Ectodermal cell (in vitro differentiated cells): ENCODE results near the gene FXN.

Experiments used
- H3K27ac ChIP-seq: 2 replicates; pipeline ENCODE4 v1.7.0; 2013; ENCODE audit warnings: mild to moderate bottlenecking, low read depth, low read length; ENCODE audit not compliant: insufficient read depth, poor library complexity, severe bottlenecking
- H3K27me3 ChIP-seq: 2 replicates; pipeline ENCODE4 v1.7.0; 2013; ENCODE audit warnings: mild to moderate bottlenecking, low read length; ENCODE audit not compliant: insufficient read depth, control insufficient read depth, poor library complexity, severe bottlenecking
- H3K36me3 ChIP-seq: one replicate; pipeline ENCODE4 v1.7.0; 2013; ENCODE audit warnings: low read length; ENCODE audit not compliant: control insufficient read depth, insufficient read depth
- H3K4me1 ChIP-seq: one replicate; pipeline ENCODE4 v1.7.0; 2013; ENCODE audit warnings: low read length; ENCODE audit not compliant: control insufficient read depth, insufficient read depth
- H3K4me3 ChIP-seq: 2 replicates; pipeline ENCODE4 v1.7.0; 2013; ENCODE audit warnings: low read depth, low read length, control low read depth; ENCODE audit not compliant: insufficient read depth
- H3K9me3 ChIP-seq: 2 replicates; pipeline ENCODE4 v1.7.0; 2013; ENCODE audit warnings: mild to moderate bottlenecking, low read length, moderate library complexity; ENCODE audit not compliant: control insufficient read depth
- WGBS, 2 experiments: methylation state at CpG; one replicate each; pipeline ENCODE4 v1.1.7; 2013; ENCODE audit warnings: missing lambda C conversion rate in 2 of 2; 5-methylcytosine and 5-hydroxymethylcytosine counted together

The FXN gene

DNA sequence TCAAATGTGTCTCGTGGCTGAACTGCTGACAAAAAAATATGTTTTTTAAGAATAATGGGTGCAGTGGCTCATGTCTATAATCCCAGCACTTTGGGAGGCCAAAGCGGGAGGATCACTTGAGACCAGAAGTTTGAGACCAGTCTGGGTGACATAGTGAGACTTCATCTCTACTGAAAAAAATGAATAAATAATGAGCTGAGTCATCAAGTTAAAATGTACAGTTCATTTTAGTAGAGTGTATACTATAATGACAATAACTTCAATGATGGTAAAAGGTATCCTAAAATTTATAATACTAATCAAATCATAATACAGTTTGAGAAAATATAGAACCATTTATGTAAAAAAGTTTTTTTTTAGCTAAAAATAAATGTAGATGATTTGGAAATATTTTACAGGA is 100.6 kb downstream of the FXN start:
- Histone ChIP-seq H3K9me3 (no peaks in the 10 kb centered on the region), H3K4me1 (no peaks in the 10 kb centered on the region), H3K27ac (no peak overlapping the region), H3K4me3 (no peak overlapping the region), H3K36me3 (no peaks in the 10 kb centered on the region), H3K27me3 (no peaks in the 10 kb centered on the region)
- 93 to 97% methylated on average over 2 of the region's 2 CpGs for WGBS, 2 experiments

DNA sequence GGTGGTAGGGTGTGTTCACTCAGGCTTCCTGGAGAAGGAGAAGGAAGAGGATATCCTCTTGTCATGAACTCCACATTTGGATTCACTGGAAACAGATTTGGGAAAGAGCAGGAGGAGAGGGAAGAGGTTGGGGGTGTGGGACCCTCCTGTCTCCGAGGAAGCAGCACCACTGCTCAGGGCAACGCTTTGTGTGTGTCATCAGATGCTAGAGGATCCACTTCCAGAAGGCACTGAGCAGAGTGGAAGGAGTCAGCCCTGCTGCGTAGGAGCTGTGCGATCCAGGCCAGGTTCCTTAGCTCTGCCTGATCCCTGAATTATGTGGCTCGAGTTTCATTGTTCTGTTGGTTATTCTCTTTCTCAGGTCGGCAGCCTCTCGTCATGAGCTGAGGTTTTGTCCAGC is 101.2 kb downstream of the FXN start:
- 81 to 85% methylated on average over 7 of the region's 7 CpGs for WGBS, 2 experiments
- Histone ChIP-seq H3K9me3 (no peaks in the 10 kb centered on the region), H3K4me1 (no peaks in the 10 kb centered on the region)

DNA sequence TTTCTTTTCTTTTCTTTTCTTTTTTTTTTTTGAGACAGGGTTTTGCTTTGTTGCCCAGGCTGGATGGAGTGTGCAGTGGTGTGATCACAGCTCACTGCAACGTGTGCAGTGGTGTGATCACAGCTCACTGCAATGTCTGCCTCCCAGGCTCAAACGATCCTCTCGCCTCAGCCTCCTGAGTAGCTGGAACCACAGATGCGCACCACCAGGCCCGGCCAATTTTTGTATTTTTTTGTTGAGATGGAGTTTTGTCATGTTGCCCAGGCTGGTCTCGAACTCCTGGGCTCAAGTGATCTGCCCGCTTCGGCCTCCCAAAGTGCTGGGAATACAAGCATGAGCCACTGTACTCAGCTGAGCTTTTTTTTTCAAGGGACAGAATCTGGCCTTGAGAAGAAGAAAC is 101.8 kb downstream of the FXN start:
- H3K4me3 ChIP-seq, result no peak overlapping the region
- no peaks in the 10 kb centered on the region for H3K9me3 ChIP-seq
- no peaks in the 10 kb centered on the region for H3K36me3 ChIP-seq
- 95% methylated on average over 8 of the region's 8 CpGs for WGBS, 2 experiments
- no peaks in the 10 kb centered on the region for H3K27me3 ChIP-seq
- no peaks in the 10 kb centered on the region for H3K4me1 ChIP-seq
- no peak overlapping the region for H3K27ac ChIP-seq

More for the DNA sequence above, 101.2 kb downstream of the FXN start:
- Histone ChIP-seq H3K27me3 (no peaks in the 10 kb centered on the region), H3K27ac (no peak overlapping the region), H3K36me3 (no peaks in the 10 kb centered on the region), H3K4me3 (no peak overlapping the region)

DNA sequence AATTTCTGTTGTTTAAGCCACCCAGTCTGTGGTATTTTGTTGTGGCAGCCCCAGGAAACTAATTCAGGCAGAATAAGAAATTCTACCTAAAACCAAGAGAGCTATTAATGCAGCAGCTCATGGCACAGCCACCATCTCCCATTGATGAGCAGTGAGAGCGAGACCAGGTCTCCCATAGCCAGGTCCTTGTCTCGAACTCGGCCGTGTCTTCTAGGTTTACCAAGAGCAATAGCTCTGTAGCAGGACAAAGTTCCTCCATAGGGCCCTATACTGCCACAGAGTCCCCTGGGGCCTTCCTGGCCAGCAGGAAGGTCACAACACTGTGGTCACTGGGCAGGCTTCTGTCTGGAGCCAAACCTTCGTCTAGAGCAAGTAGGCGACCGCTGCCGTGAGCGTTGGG is 104.0 kb downstream of the FXN start:
- WGBS, 2 experiments, result 93% methylated on average over 9 of the region's 9 CpGs
- H3K4me3 ChIP-seq, result no peak overlapping the region
- H3K4me1 ChIP-seq, result no peaks in the 10 kb centered on the region
- H3K27me3 ChIP-seq, result no peaks in the 10 kb centered on the region
- H3K36me3 ChIP-seq, result no peaks in the 10 kb centered on the region
- no peaks in the 10 kb centered on the region for H3K9me3 ChIP-seq
- no peak overlapping the region for H3K27ac ChIP-seq

- H3K9me3 ChIP-seq, result no peaks in the 10 kb centered on the region
- H3K27ac ChIP-seq, result no peak overlapping the region
- no peaks in the 10 kb centered on the region for H3K27me3 ChIP-seq
- no peaks in the 10 kb centered on the region for H3K36me3 ChIP-seq
- no peak overlapping the region for H3K4me3 ChIP-seq
- WGBS, 2 experiments, result 97 to 100% methylated on average over 5 of the region's 5 CpGs
- H3K4me1 ChIP-seq, result no peaks in the 10 kb centered on the region
Measured at GRCh38 chr9:69140123-69140735, 104.7 kb downstream of the FXN start.

DNA sequence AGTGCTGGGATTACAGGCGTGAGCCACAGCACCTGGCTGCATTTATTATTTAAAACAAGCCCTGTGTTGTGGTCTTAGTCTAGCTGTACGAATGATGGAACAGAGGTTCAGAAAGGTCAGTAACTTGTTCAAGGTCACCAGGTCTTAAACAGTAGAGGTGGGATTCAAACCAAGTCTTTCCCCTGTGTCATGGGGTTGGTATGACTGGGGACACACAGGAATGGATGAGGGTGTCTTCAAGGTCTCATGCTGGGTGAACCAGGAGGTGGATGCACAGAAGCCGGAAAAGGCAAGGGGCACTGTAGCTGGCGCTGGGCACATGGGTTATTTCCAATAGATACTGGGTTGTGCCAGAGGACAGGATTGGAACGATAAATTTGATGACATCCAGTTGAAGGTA is 106.3 kb downstream of the FXN start:
- Histone ChIP-seq H3K4me3 (no peak overlapping the region), H3K36me3 (no peaks in the 10 kb centered on the region), H3K9me3 (no peaks in the 10 kb centered on the region), H3K4me1 (no peaks in the 10 kb centered on the region), H3K27me3 (no peaks in the 10 kb centered on the region), H3K27ac (no peak overlapping the region)
- 90 to 94% methylated on average over 5 of the region's 5 CpGs for WGBS, 2 experiments

GRCh38 chr9:69143291-69143690 is 107.7 kb downstream of the FXN start:
- H3K27ac ChIP-seq, result no peak overlapping the region
- no peaks in the 10 kb centered on the region for H3K4me1 ChIP-seq
- 96 to 100% methylated on average over 1 of the region's 1 CpG for WGBS, 2 experiments
- H3K36me3 ChIP-seq, result no peaks in the 10 kb centered on the region
- no peak overlapping the region for H3K4me3 ChIP-seq
- no peaks in the 10 kb centered on the region for H3K27me3 ChIP-seq
- H3K9me3 ChIP-seq, result no peaks in the 10 kb centered on the region

GRCh38 chr9:69145144-69145715 is 109.7 kb downstream of the FXN start:
- no peaks in the 10 kb centered on the region for H3K27me3 ChIP-seq
- no peak overlapping the region for H3K27ac ChIP-seq
- no peak overlapping the region for H3K4me3 ChIP-seq
- no peaks in the 10 kb centered on the region for H3K4me1 ChIP-seq
- 95% methylated on average over 8 of the region's 8 CpGs for WGBS, 2 experiments
- H3K36me3 ChIP-seq, result no peaks in the 10 kb centered on the region
- no peaks in the 10 kb centered on the region for H3K9me3 ChIP-seq

GRCh38 chr9:69147041-69147834 is 111.7 kb downstream of the FXN start:
- no peak overlapping the region for H3K4me3 ChIP-seq
- no peaks in the 10 kb centered on the region for H3K4me1 ChIP-seq
- no peaks in the 10 kb centered on the region for H3K9me3 ChIP-seq
- WGBS, 2 experiments, result 95 to 97% methylated on average over 11 of the region's 11 CpGs
- no peak overlapping the region for H3K27ac ChIP-seq
- no peaks in the 10 kb centered on the region for H3K36me3 ChIP-seq
- no peaks in the 10 kb centered on the region for H3K27me3 ChIP-seq

DNA sequence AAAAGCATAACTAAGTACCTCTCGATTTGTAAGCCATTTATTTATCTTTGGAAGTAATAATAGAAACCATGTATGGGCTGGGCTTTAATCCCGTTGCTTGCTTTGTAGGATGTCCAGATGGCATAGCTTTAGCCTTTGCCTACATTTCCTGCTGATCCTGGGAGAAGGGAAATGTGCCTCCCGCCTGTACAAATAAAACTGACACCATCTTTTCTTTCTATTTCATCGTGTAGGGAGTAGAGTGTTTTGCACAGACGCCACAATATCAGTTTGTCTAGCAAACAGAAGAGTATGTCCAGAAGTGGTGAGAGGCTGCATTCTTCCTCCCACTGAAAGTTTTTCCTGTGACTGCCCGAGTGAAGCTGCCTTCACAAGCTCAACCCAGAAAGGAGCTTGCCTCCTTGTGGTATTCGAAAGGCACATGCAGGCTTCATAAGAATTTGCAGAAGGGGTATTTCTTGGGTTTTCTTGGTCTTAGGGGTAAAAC is 113.8 kb downstream of the FXN start:
- Histone ChIP-seq H3K9me3 (no peaks in the 10 kb centered on the region), H3K27ac (no peak overlapping the region), H3K4me1 (no peaks in the 10 kb centered on the region), H3K27me3 (no peaks in the 10 kb centered on the region), H3K4me3 (no peak overlapping the region), H3K36me3 (no peaks in the 10 kb centered on the region)
- WGBS, 2 experiments, result 78% methylated on average over 7 of the region's 7 CpGs
